Activated naive CD8-positive, alpha-beta T cell treated with anti-CD3 and anti-CD28 coated beads for 36 hours (primary cell): ENCODE results near the gene DIPK1A. TPM values are rescaled to one million over a fixed set of nuclear protein-coding genes. Genes with fewer than 3 reads are reported as not detected.

Source experiments
- DNase-seq: peaks from one replicate; pipeline ENCODE4 v3.0.0; 2021
- H3K27ac Mint-ChIP-seq: one replicate; pipeline ENCODE4 v1.8.0; 2022; ENCODE audit warnings: mild to moderate bottlenecking, moderate library complexity, mixed read lengths
- H3K27me3 Mint-ChIP-seq: one replicate; pipeline ENCODE4 v1.8.0; 2022; ENCODE audit warnings: mild to moderate bottlenecking, mixed read lengths
- H3K36me3 Mint-ChIP-seq: one replicate; pipeline ENCODE4 v1.8.0; 2021; ENCODE audit warnings: mild to moderate bottlenecking, mixed read lengths
- H3K4me1 Mint-ChIP-seq: one replicate; pipeline ENCODE4 v1.8.0; 2021; ENCODE audit warnings: mixed read lengths
- H3K4me3 Mint-ChIP-seq: one replicate; pipeline ENCODE4 v1.8.0; 2022; ENCODE audit warnings: mild to moderate bottlenecking, moderate library complexity, mixed read lengths
- H3K9me3 Mint-ChIP-seq: one replicate; pipeline ENCODE4 v1.8.0; 2022; ENCODE audit warnings: mixed read lengths
- total RNA-seq, 2 experiments: library from RNA; stranded (reverse); gene quantifications; one replicate each; pipeline ENCODE4 v1.2.3, GENCODE V29; 2021

The DIPK1A gene
- total RNA-seq, 2 experiments from 2014 or later: 8.4 to 9.4 TPM

DNA sequence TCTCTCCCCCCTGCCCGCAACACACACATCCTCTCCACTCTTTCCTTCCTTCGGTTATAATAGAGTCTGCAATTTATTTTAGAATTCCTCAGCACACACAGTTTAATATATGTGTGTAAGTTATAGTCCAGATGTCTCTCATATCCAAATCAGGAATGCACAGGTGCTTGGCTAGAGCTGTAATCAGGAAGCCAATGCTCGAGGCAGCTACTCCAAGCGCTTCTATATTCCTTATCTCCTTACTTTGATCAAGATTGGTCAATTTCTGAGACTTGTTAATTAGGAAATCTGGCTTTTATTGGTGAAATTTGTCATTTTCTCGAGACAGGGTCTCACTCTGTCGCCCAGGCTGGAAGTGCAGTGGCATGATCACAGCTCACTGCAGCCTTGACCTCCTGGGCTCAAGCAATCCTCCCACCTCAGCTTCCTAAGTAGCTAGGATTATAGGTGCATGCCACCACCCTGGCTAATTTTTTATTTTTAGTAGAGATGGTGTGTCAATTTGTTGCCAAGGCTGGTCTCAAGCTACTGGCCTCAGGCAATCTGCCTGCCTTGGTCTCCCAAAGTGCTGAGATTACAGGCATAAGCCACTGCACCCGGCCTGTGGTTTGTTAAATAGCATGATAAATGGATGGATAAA lies 101.7 kb downstream of the DIPK1A start:
- peaks cover 13% of the 10 kb centered on the region for H3K4me1 Mint-ChIP-seq
- no peak for DNase-seq
- no peaks in the 10 kb centered on the region for H3K27me3 Mint-ChIP-seq
- peak overlapping the region; percentile 9 for H3K27ac Mint-ChIP-seq
- H3K4me3 Mint-ChIP-seq: peak overlapping the region; percentile 8
- H3K9me3 Mint-ChIP-seq: no peaks in the 10 kb centered on the region
- H3K36me3 Mint-ChIP-seq: peaks cover 8% of the 10 kb centered on the region

DNA sequence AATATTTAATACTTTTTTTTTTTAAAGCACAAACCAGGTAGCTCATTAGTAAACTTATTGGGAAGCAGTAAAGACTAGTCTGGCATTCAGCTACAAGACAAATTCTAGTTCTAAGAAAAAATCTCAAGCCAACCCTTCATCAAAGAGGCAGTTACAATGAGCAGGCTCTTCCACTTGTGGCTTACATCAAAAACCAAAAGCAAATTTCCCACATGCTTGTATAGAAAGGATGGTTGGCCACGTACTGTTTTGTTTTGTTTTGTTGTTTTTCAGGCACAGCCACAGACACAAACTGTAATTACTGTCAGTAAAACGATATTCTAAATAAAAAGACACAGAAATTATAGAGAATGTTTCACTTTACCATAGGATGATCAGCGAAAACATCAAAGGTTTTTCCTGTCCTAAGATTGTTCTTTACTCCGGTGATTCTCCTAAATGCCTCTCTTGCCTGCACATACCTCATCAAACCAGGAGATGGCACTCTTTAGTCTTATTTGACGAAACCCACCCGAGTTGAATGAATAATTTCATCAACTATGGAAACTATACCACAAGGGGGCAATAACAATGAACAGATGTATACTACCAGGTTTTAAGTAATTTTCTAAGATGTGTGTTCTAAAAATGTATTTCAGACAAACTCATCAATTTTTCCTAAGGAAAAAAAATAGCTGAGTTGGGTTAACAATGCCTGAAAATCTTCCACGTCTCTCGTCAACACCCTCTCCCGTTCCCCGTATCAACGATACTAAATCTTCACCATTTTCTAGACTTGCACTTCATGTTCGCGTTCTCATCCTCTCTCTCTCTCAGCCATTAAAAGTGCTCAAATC lies 102.5 kb downstream of the DIPK1A start:
- DNase-seq: peak; percentile 50
- H3K4me3 Mint-ChIP-seq: peak overlapping the region; percentile 45
- H3K9me3 Mint-ChIP-seq: no peaks in the 10 kb centered on the region
- peaks cover 16% of the 10 kb centered on the region for H3K4me1 Mint-ChIP-seq
- H3K36me3 Mint-ChIP-seq: peaks cover 11% of the 10 kb centered on the region
- peak overlapping the region; percentile 27 for H3K27ac Mint-ChIP-seq
- H3K27me3 Mint-ChIP-seq: no peaks in the 10 kb centered on the region

DNA sequence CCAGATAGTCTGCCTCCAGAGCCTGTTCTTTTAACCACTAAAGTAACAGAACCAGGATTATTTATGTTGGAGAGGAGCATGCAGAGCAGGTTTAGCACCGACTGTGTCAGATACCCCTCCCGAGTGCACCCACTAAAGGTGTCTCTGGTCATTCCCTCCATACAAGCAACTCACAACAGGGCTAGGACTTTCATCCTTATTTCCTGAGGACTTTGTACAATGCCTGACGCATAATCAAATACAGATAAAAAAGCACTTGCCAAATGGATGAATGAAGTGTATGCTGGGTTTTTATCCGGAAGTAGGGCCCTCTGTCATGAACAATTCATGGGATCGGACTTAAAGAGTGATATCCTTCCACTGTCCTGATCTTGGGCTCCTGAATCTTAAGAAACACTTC lies 103.4 kb downstream of the DIPK1A start:
- Mint-ChIP-seq H3K27me3 (no peaks in the 10 kb centered on the region), H3K4me1 (peaks cover 16% of the 10 kb centered on the region), H3K27ac (no peak overlapping the region), H3K9me3 (no peaks in the 10 kb centered on the region), H3K36me3 (peaks cover 11% of the 10 kb centered on the region), H3K4me3 (no peak overlapping the region)
- no peak for DNase-seq

DNA sequence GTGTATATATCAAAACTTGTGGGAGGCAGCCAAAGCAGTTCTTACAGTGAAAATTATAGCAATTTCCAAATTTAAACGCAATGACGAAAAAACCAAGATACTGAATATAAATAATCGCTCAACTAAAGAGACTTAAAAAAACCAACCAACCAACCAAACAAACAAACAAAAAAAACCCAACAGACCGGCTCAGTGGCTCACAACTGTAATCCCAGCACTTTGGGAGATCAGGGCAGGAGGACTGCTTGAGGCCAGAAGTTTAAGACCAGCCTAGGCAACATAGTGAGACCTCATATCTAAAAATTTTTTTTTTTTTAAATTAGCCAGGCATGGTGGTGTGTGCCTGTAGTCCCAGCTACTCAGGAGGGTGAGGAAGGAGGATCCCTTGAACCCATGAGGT lies 106.0 kb downstream of the DIPK1A start:
- Mint-ChIP-seq H3K27ac (no peak overlapping the region), H3K36me3 (peaks cover 17% of the 10 kb centered on the region)

DNA sequence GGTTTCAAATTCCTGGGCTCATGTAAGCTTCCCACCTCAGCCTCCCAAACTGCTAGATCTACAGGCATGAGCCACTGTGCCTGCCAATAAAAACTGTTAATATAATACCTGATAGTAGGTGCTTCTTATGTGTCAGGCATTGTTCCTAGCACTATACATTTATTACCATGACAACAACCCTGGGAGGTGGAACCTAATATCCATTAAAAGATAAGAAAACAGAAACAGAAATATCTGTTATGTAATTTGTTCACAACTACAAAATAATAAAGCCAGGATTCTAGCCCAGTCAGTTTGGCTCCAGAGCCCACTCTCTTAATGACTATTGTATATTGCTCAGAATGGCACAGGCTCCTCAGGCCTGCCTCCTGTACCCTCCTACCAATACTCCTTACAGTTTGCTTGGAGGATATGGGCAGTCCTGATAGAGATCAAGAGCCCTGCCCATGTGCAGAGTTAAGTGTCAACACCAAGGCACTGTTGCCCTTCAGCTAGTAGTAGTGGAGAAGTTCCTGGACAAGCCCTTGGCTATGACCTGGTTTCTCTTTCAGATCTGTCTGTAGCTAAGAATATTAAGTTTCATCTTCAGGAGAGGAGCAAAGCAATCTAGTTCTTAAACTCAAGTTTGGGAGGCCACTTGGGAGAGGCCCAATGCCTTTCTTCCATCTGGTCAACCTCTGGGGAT lies 107.0 kb downstream of the DIPK1A start:
- Mint-ChIP-seq H3K4me1 (peaks cover 18% of the 10 kb centered on the region), H3K27ac (peak overlapping the region; percentile 0), H3K4me3 (no peak overlapping the region), H3K27me3 (no peaks in the 10 kb centered on the region), H3K36me3 (peaks cover 21% of the 10 kb centered on the region), H3K9me3 (no peaks in the 10 kb centered on the region)
- no peak for DNase-seq

More for the DNA sequence above, 106.0 kb downstream of the DIPK1A start:
- Mint-ChIP-seq H3K4me1 (peaks cover 19% of the 10 kb centered on the region), H3K4me3 (no peak overlapping the region), H3K27me3 (no peaks in the 10 kb centered on the region), H3K9me3 (no peaks in the 10 kb centered on the region)
- DNase-seq: no peak

- Mint-ChIP-seq H3K27me3 (no peaks in the 10 kb centered on the region), H3K36me3 (peaks cover 21% of the 10 kb centered on the region), H3K4me1 (peaks cover 11% of the 10 kb centered on the region), H3K9me3 (no peaks in the 10 kb centered on the region), H3K4me3 (no peak overlapping the region), H3K27ac (no peak overlapping the region)
- DNase-seq: no peak
These were observed 108.0 kb downstream of the DIPK1A start for GRCh38 chr1:92853299-92853698.

DNA sequence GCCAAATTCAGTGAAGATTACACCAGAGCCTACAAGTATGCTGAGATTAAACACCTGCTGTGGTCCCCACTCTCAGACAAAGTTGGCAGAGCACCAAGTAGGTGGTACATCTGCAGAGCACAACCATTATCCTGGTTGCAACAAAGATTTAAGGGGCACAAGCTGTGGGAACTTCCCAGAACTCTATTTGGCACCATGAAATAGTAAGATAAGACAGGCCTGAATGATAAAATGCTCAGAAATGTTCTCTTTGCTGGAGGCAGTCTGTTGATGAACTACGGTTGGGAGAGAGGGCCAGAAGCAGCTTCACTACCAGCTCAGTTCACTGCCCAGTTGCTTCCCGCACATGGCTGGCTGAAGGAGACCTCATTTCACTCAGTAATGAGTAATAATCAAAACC lies 109.5 kb downstream of the DIPK1A start:
- no peak overlapping the region for H3K4me3 Mint-ChIP-seq
- peaks cover 21% of the 10 kb centered on the region for H3K36me3 Mint-ChIP-seq
- H3K9me3 Mint-ChIP-seq: no peaks in the 10 kb centered on the region
- no peak for DNase-seq
- peaks cover 10% of the 10 kb centered on the region for H3K4me1 Mint-ChIP-seq
- H3K27ac Mint-ChIP-seq: no peak overlapping the region
- no peaks in the 10 kb centered on the region for H3K27me3 Mint-ChIP-seq

DNA sequence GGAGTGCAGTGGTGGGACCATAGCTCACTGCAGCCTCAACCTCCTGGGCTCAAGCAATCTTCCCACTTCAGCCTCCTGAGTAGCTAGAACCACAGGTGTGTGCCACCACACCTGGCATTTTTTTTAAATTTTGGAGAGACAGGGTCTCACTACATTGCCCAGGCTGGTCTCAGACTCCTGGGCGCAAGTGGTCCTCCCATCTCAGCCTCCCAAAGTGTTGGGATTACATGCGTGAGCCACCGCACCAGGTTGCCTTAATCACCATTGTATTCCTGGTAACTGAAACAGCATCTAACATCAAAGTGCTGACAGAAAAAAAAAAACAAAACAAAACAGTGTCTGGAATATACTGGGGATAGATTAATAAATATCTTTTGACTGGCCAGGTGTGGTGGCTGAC lies 111.2 kb downstream of the DIPK1A start:
- Mint-ChIP-seq H3K27ac (no peak overlapping the region), H3K4me3 (no peak overlapping the region), H3K4me1 (peaks cover 10% of the 10 kb centered on the region), H3K36me3 (peaks cover 17% of the 10 kb centered on the region), H3K9me3 (no peaks in the 10 kb centered on the region), H3K27me3 (no peaks in the 10 kb centered on the region)
- DNase-seq: no peak

GRCh38 chr1:92848201-92848600 lies 113.1 kb downstream of the DIPK1A start:
- no peaks in the 10 kb centered on the region for H3K27me3 Mint-ChIP-seq
- no peak overlapping the region for H3K4me3 Mint-ChIP-seq
- H3K9me3 Mint-ChIP-seq: no peaks in the 10 kb centered on the region
- DNase-seq: no peak
- peaks cover 21% of the 10 kb centered on the region for H3K36me3 Mint-ChIP-seq
- no peak overlapping the region for H3K27ac Mint-ChIP-seq
- H3K4me1 Mint-ChIP-seq: peaks cover 3% of the 10 kb centered on the region

DNA sequence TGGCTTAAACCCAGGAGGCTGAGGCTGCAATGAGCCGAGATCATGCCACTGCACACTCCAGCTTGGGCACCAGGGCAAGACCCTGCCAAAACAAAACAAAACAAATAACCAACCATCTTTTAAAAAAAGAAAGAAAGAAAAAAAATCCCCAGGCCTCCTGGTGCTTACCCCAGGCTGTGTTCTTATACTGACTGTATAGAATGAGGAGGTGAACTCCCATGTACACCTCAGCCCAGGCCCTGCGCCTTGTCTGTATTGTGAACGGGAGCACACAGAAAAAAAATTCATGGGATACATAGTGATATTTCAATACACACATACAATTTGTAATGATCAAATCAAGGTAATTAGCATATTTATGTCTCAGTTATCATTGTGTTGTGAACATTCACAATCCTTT lies 115.4 kb downstream of the DIPK1A start:
- Mint-ChIP-seq H3K27ac (no peak overlapping the region), H3K27me3 (no peaks in the 10 kb centered on the region), H3K4me1 (peaks cover 6% of the 10 kb centered on the region), H3K36me3 (peaks cover 29% of the 10 kb centered on the region), H3K4me3 (no peak overlapping the region), H3K9me3 (no peaks in the 10 kb centered on the region)
- DNase-seq: no peak

DNA sequence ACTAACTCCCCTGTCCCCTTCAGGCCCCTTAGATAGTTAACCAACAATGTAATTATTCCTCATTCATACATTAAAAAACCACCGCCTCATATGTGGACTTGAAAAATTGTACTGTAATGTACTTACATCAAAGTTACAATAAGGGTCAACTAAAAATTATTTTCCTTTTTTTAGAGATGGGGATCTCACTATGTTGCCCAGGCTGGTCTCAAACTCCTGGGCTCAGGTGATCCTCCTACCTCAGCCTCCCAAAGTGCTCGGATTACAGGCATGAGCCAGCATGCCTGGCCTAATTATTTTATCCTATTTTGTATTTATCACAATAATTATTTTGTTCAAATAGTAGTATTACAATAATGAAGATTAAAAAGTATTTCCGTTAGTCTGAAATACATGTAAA lies 116.8 kb downstream of the DIPK1A start:
- H3K36me3 Mint-ChIP-seq: peaks cover 37% of the 10 kb centered on the region
- H3K27me3 Mint-ChIP-seq: no peaks in the 10 kb centered on the region
- no peak for DNase-seq
- H3K4me1 Mint-ChIP-seq: peaks cover 19% of the 10 kb centered on the region
- H3K4me3 Mint-ChIP-seq: no peak overlapping the region
- H3K27ac Mint-ChIP-seq: peak overlapping the region; percentile 51
- H3K9me3 Mint-ChIP-seq: no peaks in the 10 kb centered on the region

- no peak for DNase-seq
- Mint-ChIP-seq H3K27ac (peak overlapping the region; percentile 51), H3K27me3 (no peaks in the 10 kb centered on the region), H3K4me1 (peaks cover 27% of the 10 kb centered on the region), H3K9me3 (no peaks in the 10 kb centered on the region), H3K4me3 (no peak overlapping the region), H3K36me3 (peaks cover 44% of the 10 kb centered on the region)
These were observed 117.6 kb downstream of the DIPK1A start for GRCh38 chr1:92843429-92844352.

GRCh38 chr1:92843046-92843423 lies 118.2 kb downstream of the DIPK1A start:
- Mint-ChIP-seq H3K4me1 (peaks cover 33% of the 10 kb centered on the region), H3K27ac (peak overlapping the region; percentile 39)

More at GRCh38 chr1:92843046-92843423, 118.2 kb downstream of the DIPK1A start:
- H3K4me3 Mint-ChIP-seq: no peak overlapping the region
- H3K36me3 Mint-ChIP-seq: peaks cover 51% of the 10 kb centered on the region
- H3K27me3 Mint-ChIP-seq: no peaks in the 10 kb centered on the region
- H3K9me3 Mint-ChIP-seq: no peaks in the 10 kb centered on the region
- no peak for DNase-seq
